Esophagus squamous epithelium (tissue), 4 donors: ENCODE data around the gene IL17RB.

Experiments used
- POLR2A ChIP-seq, 4 donors: fragments of 450-650 bp; IDR thresholded peaks; one replicate each; pipeline ENCODE4 v1.6.1; 2017; ENCODE audit warnings: antibody characterized with exemption in 4 of 4, mild to moderate bottlenecking in 4 of 4, moderate library complexity in 3 of 4
- TF ChIP-seq, protein P1 (sequence below), 6 experiments: fragments of 450-650 bp in 4 of 6; fragments of 200-600 bp in 2 of 6; sonication (generic) in 2 of 6; IDR thresholded peaks; one replicate each; pipeline ENCODE4 v1.5.1; 2016 to 2019; ENCODE audit warnings: antibody characterized with exemption in 6 of 6, mild to moderate bottlenecking in 4 of 6, moderate library complexity in 4 of 6

- TF ChIP-seq, protein P1, sequence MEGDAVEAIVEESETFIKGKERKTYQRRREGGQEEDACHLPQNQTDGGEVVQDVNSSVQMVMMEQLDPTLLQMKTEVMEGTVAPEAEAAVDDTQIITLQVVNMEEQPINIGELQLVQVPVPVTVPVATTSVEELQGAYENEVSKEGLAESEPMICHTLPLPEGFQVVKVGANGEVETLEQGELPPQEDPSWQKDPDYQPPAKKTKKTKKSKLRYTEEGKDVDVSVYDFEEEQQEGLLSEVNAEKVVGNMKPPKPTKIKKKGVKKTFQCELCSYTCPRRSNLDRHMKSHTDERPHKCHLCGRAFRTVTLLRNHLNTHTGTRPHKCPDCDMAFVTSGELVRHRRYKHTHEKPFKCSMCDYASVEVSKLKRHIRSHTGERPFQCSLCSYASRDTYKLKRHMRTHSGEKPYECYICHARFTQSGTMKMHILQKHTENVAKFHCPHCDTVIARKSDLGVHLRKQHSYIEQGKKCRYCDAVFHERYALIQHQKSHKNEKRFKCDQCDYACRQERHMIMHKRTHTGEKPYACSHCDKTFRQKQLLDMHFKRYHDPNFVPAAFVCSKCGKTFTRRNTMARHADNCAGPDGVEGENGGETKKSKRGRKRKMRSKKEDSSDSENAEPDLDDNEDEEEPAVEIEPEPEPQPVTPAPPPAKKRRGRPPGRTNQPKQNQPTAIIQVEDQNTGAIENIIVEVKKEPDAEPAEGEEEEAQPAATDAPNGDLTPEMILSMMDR (IDR thresholded peaks at IDR 0.05), result no peak
- TF ChIP-seq POLR2A (IDR thresholded peaks at IDR 0.05), result no peak
Observed at GRCh38 chr3:53836084-53836872, 10.1 kb upstream of the IL17RB start.
